ENCODE measurements around the gene PRDM16.

PRDM16 gene

GRCh38 chr1:3122311-3122710 lies 53.3 kb downstream of the PRDM16 start:
- no peak for DNase-seq (ENCODE audit: low read depth in 2 of 2)

- no peak for DNase-seq (ENCODE audit: low read depth in 2 of 2)
Measured at GRCh38 chr1:3124246-3124645, 55.2 kb downstream of the PRDM16 start.

GRCh38 chr1:3125078-3125477 lies 56.1 kb downstream of the PRDM16 start:
- DNase-seq (ENCODE audit: low read depth in 2 of 2), result no peak

- no peak for DNase-seq (ENCODE audit: low read depth in 2 of 2)
Measured at GRCh38 chr1:3125546-3126368, 56.8 kb downstream of the PRDM16 start.

GRCh38 chr1:3126756-3127678 lies 58.0 kb downstream of the PRDM16 start:
- DNase-seq (ENCODE audit: low read depth in 2 of 2), result no peak

GRCh38 chr1:3127738-3128137 lies 58.7 kb downstream of the PRDM16 start:
- DNase-seq (ENCODE audit: low read depth in 2 of 2), result no peak

GRCh38 chr1:3128431-3129132 lies 59.6 kb downstream of the PRDM16 start:
- no peak for DNase-seq (ENCODE audit: low read depth in 2 of 2)

- DNase-seq (ENCODE audit: low read depth in 2 of 2), result no peak
Measured at GRCh38 chr1:3129133-3129490, 60.1 kb downstream of the PRDM16 start.

GRCh38 chr1:3130268-3130667 lies 61.3 kb downstream of the PRDM16 start:
- no peak for DNase-seq (ENCODE audit: low read depth in 2 of 2)

- no peak for DNase-seq (ENCODE audit: low read depth in 2 of 2)
Measured at GRCh38 chr1:3132660-3133059, 63.7 kb downstream of the PRDM16 start.

GRCh38 chr1:3133686-3134085 lies 64.7 kb downstream of the PRDM16 start:
- DNase-seq (ENCODE audit: low read depth in 2 of 2), result no peak

- no peak for DNase-seq (ENCODE audit: low read depth in 2 of 2)
Measured at GRCh38 chr1:3134381-3135072, 65.5 kb downstream of the PRDM16 start.

- DNase-seq (ENCODE audit: low read depth in 2 of 2), result no peak
Measured at GRCh38 chr1:3135073-3135702, 66.2 kb downstream of the PRDM16 start.

GRCh38 chr1:3135744-3136455 lies 66.9 kb downstream of the PRDM16 start:
- no peak for DNase-seq (ENCODE audit: low read depth in 2 of 2)

- DNase-seq (ENCODE audit: low read depth in 2 of 2), result no peak
Measured at GRCh38 chr1:3136532-3136931, 67.5 kb downstream of the PRDM16 start.

- no peak for DNase-seq (ENCODE audit: low read depth in 2 of 2)
Measured at GRCh38 chr1:3137111-3138100, 68.4 kb downstream of the PRDM16 start.

GRCh38 chr1:3138623-3139151 lies 69.7 kb downstream of the PRDM16 start:
- DNase-seq (ENCODE audit: low read depth in 2 of 2), result no peak

- DNase-seq (ENCODE audit: low read depth in 2 of 2), result no peak
Measured at GRCh38 chr1:3139451-3139852, 70.4 kb downstream of the PRDM16 start.

GRCh38 chr1:3139871-3140361 lies 70.9 kb downstream of the PRDM16 start:
- no peak for DNase-seq (ENCODE audit: low read depth in 2 of 2)

Data from stimulated activated CD8-positive, alpha-beta memory T cell treated with anti-CD3 and anti-CD28 coated beads, Interleukin-15, amount 100 ng/mL, for 4 hours (primary cell).